ENCODE data around the gene C2CD2L. TPM values are rescaled to one million over a fixed set of nuclear protein-coding genes. Genes with fewer than 3 reads are reported as not detected.

Gene C2CD2L
- total and polyA plus RNA-seq, 2 donors (not counting 3 experiments of a cell fraction or from before 2014, with no cell fraction given), result 9.1 to 10.4 TPM

DNA sequence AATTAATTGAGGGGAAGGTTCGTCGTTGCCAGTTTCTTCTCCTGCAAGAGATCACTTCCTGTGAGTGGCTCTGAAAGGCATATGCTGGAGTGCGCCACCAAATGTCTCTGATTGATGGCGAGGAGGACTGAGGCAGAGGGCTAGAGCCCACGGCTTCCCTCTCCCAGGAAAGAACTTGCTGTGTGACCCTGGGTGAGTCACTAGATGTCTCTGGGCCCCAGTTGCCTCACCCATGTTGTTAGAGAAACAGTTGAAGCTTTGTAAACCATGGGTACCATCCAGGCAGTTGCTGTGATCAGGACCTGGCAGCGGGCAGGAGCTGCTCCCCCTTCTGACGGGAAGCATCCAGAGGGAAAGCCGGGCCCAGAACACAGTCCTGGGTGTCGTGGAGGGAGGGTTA is 44.9 kb downstream of the C2CD2L start:
- H3K27ac ChIP-seq (ENCODE audit: insufficient read depth, low read depth, low read length), result no peak overlapping the region
- H3K9ac ChIP-seq (replicated peaks; ENCODE audit: extremely low read depth, insufficient read depth, low read length), result no peak overlapping the region
- ChIA-PET CTCF (interaction anchor here (0.7 to 1.7 kb wide), 7 partner anchors 8 to 40 kb away, joined by 3 to 6 read pairs (median 3); no protein-coding TSS in a partner anchor), POLR2A (interaction anchor here (0.6 to 0.7 kb wide), 2 partner anchors 17 to 189 kb away, joined by 3 read pairs; partner anchors contain the start of gene C1QTNF5)
- H3K36me3 ChIP-seq (ENCODE audit: control insufficient read depth in 2 of 2, extremely low read depth in 1 of 2, insufficient read depth in 2 of 2, low read length in 2 of 2), result no peaks in the 10 kb centered on the region
- H3K4me3 ChIP-seq (replicated peaks in 1 of 3; ENCODE audit: insufficient read depth in 1 of 3, low read depth in 1 of 3, low read length in 3 of 3), result no peak overlapping the region
- H3K4me2 ChIP-seq (ENCODE audit: insufficient read depth, low read length), result no peak overlapping the region
- no TSS peak for BruUV-seq (replicated peaks)
- no peaks in the 10 kb centered on the region for H3K79me2 ChIP-seq (ENCODE audit: control insufficient read depth, insufficient read depth, low read length)
- intact Hi-C loops (cut with micrococcal nuclease) (loop anchor here (10.0 kb wide), 1 partner anchor 313 kb away; no protein-coding TSS in a partner anchor), dilution Hi-C loops (cut with MboI; ENCODE audit: extremely low pct_ligation_motif_present, low sequenced_read_pairs) (no loop called here)
- no peak for FAIRE-seq
- H2AFZ ChIP-seq (ENCODE audit: low read depth, low read length), result no peak overlapping the region
- H4K20me1 ChIP-seq (replicated peaks; ENCODE audit: control insufficient read depth, extremely low read depth, insufficient read depth, low read length), result no peaks in the 10 kb centered on the region
- TF ChIP-seq POLR2A (IDR thresholded peaks at IDR 0.05; ENCODE audit: low read depth, low read length) (no peak), GATA2 (IDR thresholded peaks at IDR 0.05; ENCODE audit: insufficient read depth, insufficient read length, low read depth, low read length) (no peak), FOS (IDR thresholded peaks at IDR 0.05; ENCODE audit: borderline replicate concordance, insufficient read depth, low read length) (no peak), MYC (IDR thresholded peaks at IDR 0.05; ENCODE audit: low read depth, low read length) (no peak), POLR2AphosphoS5 (IDR thresholded peaks at IDR 0.05; ENCODE audit: insufficient read depth, low read depth, low read length) (no peak), JUN (IDR thresholded peaks at IDR 0.05; ENCODE audit: borderline replicate concordance, insufficient read depth, insufficient read length, low read depth) (no peak), EZH2 (IDR thresholded peaks at IDR 0.05; ENCODE audit: borderline replicate concordance, low read depth, low read length, severe bottlenecking) (no peak)
- TF ChIP-seq, protein P1, sequence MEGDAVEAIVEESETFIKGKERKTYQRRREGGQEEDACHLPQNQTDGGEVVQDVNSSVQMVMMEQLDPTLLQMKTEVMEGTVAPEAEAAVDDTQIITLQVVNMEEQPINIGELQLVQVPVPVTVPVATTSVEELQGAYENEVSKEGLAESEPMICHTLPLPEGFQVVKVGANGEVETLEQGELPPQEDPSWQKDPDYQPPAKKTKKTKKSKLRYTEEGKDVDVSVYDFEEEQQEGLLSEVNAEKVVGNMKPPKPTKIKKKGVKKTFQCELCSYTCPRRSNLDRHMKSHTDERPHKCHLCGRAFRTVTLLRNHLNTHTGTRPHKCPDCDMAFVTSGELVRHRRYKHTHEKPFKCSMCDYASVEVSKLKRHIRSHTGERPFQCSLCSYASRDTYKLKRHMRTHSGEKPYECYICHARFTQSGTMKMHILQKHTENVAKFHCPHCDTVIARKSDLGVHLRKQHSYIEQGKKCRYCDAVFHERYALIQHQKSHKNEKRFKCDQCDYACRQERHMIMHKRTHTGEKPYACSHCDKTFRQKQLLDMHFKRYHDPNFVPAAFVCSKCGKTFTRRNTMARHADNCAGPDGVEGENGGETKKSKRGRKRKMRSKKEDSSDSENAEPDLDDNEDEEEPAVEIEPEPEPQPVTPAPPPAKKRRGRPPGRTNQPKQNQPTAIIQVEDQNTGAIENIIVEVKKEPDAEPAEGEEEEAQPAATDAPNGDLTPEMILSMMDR (IDR thresholded peaks at IDR 0.05; ENCODE audit: extremely low read depth in 1 of 2, insufficient read depth in 1 of 2, low read depth in 1 of 2, low read length in 2 of 2), result no peak
- TF ChIP-seq, protein P2, sequence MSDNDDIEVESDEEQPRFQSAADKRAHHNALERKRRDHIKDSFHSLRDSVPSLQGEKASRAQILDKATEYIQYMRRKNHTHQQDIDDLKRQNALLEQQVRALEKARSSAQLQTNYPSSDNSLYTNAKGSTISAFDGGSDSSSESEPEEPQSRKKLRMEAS (IDR thresholded peaks at IDR 0.05; ENCODE audit: insufficient read depth, insufficient read length), result no peak
- H3K27me3 ChIP-seq (ENCODE audit: control insufficient read depth in 2 of 2, insufficient read depth in 2 of 2, low read length in 2 of 2), result no peaks in the 10 kb centered on the region
- peaks cover 4% of the 10 kb centered on the region for H3K4me1 ChIP-seq (ENCODE audit: control insufficient read depth, extremely low read depth, insufficient read depth, low read length)
- H3K9me3 ChIP-seq (replicated peaks; ENCODE audit: control insufficient read depth, insufficient read depth, low read length), result no peaks in the 10 kb centered on the region
- DNase-seq (ENCODE audit: low read depth, low spot score), result no peak
- H3K9me1 ChIP-seq (replicated peaks; ENCODE audit: control insufficient read depth, extremely low read depth, insufficient read depth, low read length), result no peaks in the 10 kb centered on the region
